Muscle of leg (tissue), 11 donors: ENCODE measurements around the gene DOCK7. TPM values are rescaled to one million over a fixed set of nuclear protein-coding genes. Genes with fewer than 3 reads are reported as not detected.

Experiments
- DNase-seq: peaks from one replicate; pipeline ENCODE4 v3.0.0; 2013
- H3K27ac ChIP-seq: one replicate; pipeline ENCODE4 v1.5.1; 2013; ENCODE audit warnings: mild to moderate bottlenecking, low read length, control low read depth
- H3K27me3 ChIP-seq: one replicate; pipeline ENCODE4 v1.6.1; 2013; ENCODE audit warnings: low read length; ENCODE audit not compliant: control insufficient read depth, insufficient read depth
- H3K36me3 ChIP-seq: one replicate; pipeline ENCODE4 v1.6.1; 2013; ENCODE audit warnings: low read length; ENCODE audit not compliant: control insufficient read depth, insufficient read depth
- H3K4me1 ChIP-seq: one replicate; pipeline ENCODE4 v1.6.1; 2013; ENCODE audit warnings: low read length; ENCODE audit not compliant: control insufficient read depth, insufficient read depth
- H3K4me3 ChIP-seq: one replicate; pipeline ENCODE4 v1.5.1; 2013; ENCODE audit warnings: low read length, control low read depth
- H3K9me3 ChIP-seq: replicated peaks from 2 replicates; pipeline ENCODE4 v1.6.1; 2013; ENCODE audit warnings: low read depth, low read length; ENCODE audit not compliant: control insufficient read depth
- WGBS: methylation state at CpG from one replicate; pipeline ENCODE4 v1.1.5; 2013; ENCODE audit warnings: missing lambda C conversion rate; ENCODE audit not compliant: insufficient coverage; 5-methylcytosine and 5-hydroxymethylcytosine counted together
- polyA plus RNA-seq, 8 donors: library from polyadenylated mRNA; unstranded; fragments of 120-200 nt; gene quantifications; one replicate each; pipeline versions ENCODE4 v1.2.1 to v1.2.3, GENCODE V29; 2013; ENCODE audit warnings: inconsistent platforms in 1 of 8, low replicate concordance in 1 of 8; ENCODE audit not compliant: insufficient read length in 8 of 8, insufficient read depth in 1 of 8
- total RNA-seq: library from RNA; stranded (reverse); fragments of 120-200 nt; gene quantifications from one replicate; pipeline ENCODE4 v1.2.4, GENCODE V29; 2013

Gene DOCK7
- total and polyA plus RNA-seq, 9 donors, result 28.8 to 43.8 (median 36.1) TPM

GRCh38 chr1:62405247-62405646 is 282.9 kb downstream of the DOCK7 start:
- Histone ChIP-seq H3K9me3 (no peaks in the 10 kb centered on the region), H3K36me3 (no peaks in the 10 kb centered on the region), H3K27ac (no peak overlapping the region), H3K27me3 (no peaks in the 10 kb centered on the region), H3K4me3 (no peak overlapping the region), H3K4me1 (no peaks in the 10 kb centered on the region)
- DNase-seq, result no peak
- WGBS, result no CpG with 5 or more reads among the region's 2 CpGs

Other genes starting within 250 kb of the DOCK7 start
- gene ANGPTL3, start 90.9 kb downstream of the DOCK7 start, total RNA-seq, result 0.04 TPM
- under 1 TPM in 7 of 8 donors, not detected in 1; 0.04 to 0.95 (median 0.21) TPM for gene ANGPTL3, start 90.9 kb downstream of the DOCK7 start, polyA plus RNA-seq
- 8.3 TPM for gene ATG4C, start 95.7 kb upstream of the DOCK7 start, total RNA-seq
- gene ATG4C, start 95.7 kb upstream of the DOCK7 start, polyA plus RNA-seq, result 10 to 100 TPM in 3 of 8 donors, 1 to 10 TPM in 5; 6.2 to 10.9 (median 8.5) TPM